HG02938 (cell line): ENCODE results near the gene CEP44.
"Not testable (repeated sequence)": the region's sequence is repeated elsewhere in the genome, so short reads cannot be mapped to it uniquely, and the experiment has no call there.

Source experiments
- ATAC-seq: cut with Tn5 transposase; IDR thresholded peaks from one replicate; pipeline ENCODE4 v1.9.1; 2021; ENCODE audit warnings: mild to moderate bottlenecking, moderate library complexity; ENCODE audit not compliant: unreplicated experiment

Gene CEP44

DNA sequence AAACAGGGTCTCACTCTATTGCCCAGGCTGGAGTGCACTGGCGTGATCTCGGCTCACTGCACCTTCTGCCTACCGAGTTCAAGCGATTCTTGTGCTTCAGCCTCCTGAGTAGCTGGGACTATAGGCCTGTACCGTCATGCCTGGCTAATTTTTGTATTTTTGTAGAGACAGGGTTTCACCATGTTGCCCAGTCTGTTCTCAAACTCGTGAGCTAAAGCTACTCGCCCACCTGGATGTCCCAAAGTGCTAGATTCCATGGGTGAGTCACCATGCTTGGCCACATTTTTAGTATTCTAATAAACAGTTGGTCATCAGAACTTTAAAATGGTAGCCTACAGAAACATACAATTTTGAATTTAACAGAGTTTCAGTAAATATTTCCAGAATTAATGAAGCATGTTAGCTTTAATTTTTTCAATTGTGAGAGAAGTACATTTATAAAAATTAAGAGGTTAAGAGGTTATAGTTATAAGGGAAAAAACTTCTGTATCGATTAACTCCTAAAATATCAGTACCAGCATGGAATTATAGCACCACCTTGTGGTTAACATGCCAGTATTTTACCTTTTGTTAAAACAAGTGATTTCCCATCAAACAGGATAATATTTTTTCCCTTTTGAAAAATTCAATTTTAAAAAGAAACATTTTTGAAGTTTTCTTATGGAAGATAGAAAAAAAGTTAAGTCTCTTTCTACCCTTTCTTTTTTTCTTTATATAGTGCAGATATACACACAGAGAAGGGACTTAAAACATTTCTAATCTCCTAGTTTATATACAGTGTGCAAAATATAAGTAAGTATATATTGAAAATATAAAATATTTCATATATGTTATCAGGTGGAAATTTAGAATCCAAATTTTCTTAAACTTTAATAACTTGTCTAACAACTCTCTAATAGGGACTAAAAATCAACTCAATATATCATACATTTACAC, 35.4 kb downstream of the CEP44 start:
- ATAC-seq, result no peak

DNA sequence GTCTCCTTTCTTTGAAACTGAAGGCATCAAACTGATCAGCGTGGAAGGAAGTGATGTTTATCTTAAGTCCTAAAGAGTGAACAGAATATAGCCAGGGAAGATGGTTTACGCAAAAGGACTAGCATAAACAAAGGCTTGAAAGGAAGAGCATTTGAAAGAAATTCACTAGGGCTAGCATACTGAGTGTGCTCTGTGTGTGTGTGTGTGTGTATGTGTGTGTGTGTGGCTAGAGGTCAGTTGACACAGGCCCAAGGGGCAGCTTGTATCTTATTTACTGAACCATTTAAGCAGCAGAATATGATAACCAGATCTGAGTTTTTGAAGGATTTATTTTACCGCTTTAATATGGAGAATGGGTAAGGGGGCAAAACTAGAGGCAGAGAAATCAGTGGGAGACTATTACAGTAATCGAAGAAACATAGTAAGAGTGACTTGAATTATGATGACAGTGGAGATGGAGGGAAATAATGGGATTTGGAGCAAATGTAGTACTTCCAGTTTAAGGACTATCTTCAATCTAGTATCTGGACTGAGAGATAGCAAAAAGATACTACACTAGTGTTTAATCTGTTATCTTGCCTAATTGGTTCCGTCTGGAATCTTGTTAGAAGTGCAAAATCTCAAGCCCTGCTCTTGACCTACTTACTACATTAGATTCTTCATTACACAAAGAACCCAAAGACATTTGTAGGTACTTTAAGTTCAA, 36.9 kb downstream of the CEP44 start:
- no peak for ATAC-seq

DNA sequence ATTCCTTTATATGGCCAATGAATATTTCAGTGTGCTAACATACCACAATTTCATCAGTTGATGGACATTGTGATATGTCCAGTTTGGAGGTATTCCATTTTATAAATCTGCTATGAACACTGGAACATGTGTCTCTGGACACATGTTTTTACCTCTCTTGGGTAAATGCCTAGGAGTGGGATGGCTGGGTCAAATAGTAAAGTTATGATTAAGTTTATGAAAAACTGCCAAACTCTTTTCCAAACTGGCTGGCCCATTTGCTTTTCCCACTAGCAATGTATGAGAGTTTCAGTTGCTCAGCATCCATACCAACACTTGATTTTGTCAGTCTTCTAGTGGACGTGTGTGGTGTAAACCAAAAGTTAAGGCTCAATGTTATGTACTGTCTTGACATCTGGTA, 40.5 kb downstream of the CEP44 start:
- no peak for ATAC-seq

- ATAC-seq, result no peak
Measured at GRCh38 chr4:174324725-174325124, 41.0 kb downstream of the CEP44 start.

GRCh38 chr4:174332741-174333493, 49.2 kb downstream of the CEP44 start:
- ATAC-seq, result no peak

- peak; percentile 99 for ATAC-seq
Measured at GRCh38 chr4:174334628-174335027, 50.9 kb downstream of the CEP44 start.

GRCh38 chr4:174340714-174341113, 57.0 kb downstream of the CEP44 start:
- ATAC-seq, result no peak

DNA sequence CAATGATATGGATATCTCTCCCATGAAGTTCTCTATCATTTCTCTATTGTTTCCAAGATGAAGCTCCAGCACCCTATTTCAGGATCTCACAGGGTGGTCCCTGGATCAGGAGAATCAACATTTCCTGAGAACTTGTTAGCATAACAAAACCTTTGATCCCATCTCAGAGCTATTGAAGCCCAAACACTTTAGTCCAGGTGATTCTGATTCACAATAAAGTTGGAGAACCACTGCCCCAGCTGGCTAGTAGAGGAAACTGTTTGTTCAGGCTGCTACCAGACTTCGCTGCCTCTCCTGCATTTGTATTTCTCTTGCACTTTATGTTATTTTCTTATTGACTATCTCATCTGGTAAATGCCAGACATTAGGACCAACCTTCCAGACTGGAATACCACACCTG, 65.4 kb downstream of the CEP44 start:
- ATAC-seq, result no peak

- no peak for ATAC-seq
Measured at GRCh38 chr4:174352061-174352819, 68.5 kb downstream of the CEP44 start.

DNA sequence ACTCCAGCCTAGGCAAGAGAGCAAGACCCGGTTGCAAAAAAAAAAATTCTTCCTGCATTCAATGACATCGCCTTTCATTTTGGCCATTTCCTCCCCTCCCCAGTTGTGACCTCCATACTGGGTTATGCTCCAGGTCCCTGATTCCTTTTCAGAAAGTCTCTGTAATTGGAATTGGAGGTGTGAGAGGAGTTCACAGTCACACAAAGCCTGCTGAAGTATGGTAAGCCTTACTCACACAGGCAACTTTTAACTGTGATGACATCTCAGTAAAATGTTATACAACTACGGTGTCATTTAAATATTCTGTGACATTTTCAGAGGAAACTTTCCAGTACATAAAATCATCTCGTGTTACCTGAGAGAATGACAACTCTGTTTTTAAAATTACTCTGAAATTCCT, 73.6 kb downstream of the CEP44 start:
- no peak for ATAC-seq

GRCh38 chr4:174358410-174358809, 74.7 kb downstream of the CEP44 start:
- ATAC-seq, result peak; percentile 45

DNA sequence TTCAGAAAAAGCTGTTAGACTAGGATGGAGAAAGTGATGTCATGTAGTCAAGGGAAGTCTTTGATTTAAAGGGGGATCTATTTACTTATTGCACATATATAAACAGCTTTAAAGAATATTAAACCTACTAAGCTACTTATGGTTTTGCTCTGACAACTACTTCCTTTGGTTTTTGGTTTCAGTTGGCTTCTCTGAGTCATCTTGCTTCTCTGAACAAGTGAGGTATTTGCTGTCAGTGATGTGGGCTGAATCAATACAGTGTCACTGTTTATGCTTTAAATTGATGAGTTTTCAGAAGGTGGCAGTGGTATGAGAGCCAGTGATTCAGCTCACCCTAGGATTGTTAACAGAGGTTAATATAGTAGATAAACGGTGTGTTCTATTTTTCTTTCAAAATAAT, 75.1 kb downstream of the CEP44 start:
- ATAC-seq, result peak; percentile 99

GRCh38 chr4:174362340-174362739, 78.6 kb downstream of the CEP44 start:
- ATAC-seq, result no peak

GRCh38 chr4:174363782-174364181, 80.1 kb downstream of the CEP44 start:
- ATAC-seq, result not testable (repeated sequence)

- no peak for ATAC-seq
Measured at GRCh38 chr4:174365018-174365587, 81.4 kb downstream of the CEP44 start.

DNA sequence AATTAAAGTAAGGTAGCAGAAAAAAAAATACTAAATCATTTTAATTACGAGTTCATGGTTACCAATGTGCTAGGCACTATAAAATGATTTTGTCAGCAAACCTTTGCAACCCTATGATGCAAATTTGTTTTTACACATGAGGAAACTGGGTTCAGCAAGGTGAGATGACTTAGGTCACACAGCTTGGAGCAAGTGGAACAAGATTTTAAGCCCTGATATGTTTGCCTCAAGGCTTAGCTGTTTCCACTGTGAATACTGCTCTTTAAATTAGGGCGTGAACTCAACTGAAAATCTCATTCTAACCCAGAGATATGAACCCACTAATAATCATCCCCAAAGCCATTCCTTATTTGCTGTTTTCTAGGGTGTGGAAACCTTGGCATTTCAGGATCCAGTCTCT, 86.3 kb downstream of the CEP44 start:
- no peak for ATAC-seq

DNA sequence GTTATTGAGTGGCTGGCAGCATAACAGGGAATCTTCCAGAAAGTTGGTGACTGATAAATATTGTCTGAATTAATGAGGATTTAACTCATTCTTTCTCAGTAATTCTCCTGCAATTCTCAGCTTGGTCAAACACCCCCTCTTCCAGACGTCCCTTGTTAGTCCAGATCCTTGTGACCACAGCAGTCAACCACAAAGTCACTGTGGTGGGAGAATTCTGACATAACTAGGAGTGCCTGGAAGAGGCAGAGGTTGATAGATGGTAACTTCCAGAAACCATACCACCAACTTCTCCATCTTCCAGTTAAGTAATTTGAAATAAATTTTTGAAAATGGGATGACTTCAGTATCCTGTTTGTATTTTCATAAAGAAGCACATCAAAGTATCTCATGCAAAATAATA, 90.1 kb downstream of the CEP44 start:
- no peak for ATAC-seq

DNA sequence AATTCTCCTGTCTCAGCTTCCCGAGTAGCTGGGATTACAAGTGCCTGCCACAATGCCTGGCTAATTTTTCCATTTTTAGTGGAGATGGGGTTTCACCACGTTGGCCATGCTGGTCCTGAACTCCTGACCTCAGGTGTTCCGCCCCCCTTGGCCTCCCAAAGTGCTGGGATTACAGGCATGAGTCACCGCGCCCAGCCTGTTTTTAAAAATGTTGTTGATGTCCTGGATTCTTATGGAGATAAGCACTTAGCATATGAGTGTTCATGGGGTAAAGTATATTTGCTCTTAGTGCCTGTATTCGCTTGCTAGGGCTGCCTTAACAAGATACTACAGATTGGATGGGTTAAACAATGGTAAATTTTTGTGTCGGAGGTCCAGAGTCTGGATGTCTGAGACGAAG, 91.7 kb downstream of the CEP44 start:
- ATAC-seq, result no peak

GRCh38 chr4:174377613-174378012, 93.9 kb downstream of the CEP44 start:
- ATAC-seq, result no peak

DNA sequence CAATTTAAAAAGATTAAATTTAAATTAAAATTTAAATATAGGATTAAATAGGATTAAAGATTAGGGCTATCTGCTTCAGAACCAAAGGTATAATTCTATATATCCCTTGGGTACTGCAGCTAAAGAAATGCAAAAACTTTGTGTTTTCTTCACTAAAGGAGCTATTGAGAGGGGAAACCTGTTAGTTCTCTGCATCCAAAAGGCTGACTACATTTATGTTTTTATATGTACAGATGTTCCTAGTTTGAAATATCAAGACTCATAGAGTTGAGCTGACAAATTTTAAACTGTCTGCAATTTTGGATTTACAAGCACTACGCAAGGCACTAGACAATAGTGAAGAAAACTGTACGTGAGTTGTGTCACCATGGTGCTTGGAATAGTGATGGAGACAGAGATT, 95.2 kb downstream of the CEP44 start:
- ATAC-seq, result no peak
